Stimulated activated CD8-positive, alpha-beta memory T cell treated with anti-CD3 and anti-CD28 coated beads, Interleukin-7, amount 100 ng/mL, for 48 hours (primary cell): Measurements from ENCODE around the gene TCERG1L.
A peak's percentile ranks its signal among the peaks of the same experiment; 100 is the strongest.
"Not testable (repeated sequence)": the region's sequence is repeated elsewhere in the genome, so short reads cannot be mapped to it uniquely, and the experiment has no call there.

Source experiments
- DNase-seq, 2 donors: peaks; one replicate each; pipeline ENCODE4 v3.0.0-alpha.2; 2020; ENCODE audit warnings: low read depth in 1 of 2; ENCODE audit errors: extremely low read depth in 1 of 2

TCERG1L gene

DNA sequence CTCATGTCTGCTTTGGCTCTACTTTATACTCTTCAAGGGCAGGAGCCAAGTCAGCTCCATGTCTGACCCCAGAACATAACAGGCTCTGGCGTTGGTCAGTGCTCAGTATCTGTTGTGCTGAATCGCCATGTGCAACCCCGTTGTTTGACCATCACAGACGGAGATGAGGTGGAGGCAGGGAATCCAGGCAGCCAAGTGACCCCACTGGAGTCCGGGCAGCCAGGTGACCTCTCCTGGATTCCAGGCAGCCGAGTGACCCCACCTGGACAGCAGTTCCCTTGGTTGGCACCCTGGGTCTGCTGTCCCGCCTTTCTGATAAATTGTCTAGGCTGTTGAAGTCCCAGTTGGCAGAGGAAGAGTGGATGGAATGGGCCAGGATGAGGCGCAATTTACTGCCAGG, 232.2 kb downstream of the TCERG1L start:
- DNase-seq: no peak

GRCh38 chr10:131078882-131079280, 232.6 kb downstream of the TCERG1L start:
- not testable (repeated sequence) for DNase-seq

GRCh38 chr10:131078131-131078881, 233.2 kb downstream of the TCERG1L start:
- peak in 1 of 2 donors; percentile 7 for DNase-seq

GRCh38 chr10:131077724-131078123, 233.8 kb downstream of the TCERG1L start:
- no peak for DNase-seq

GRCh38 chr10:131077031-131077430, 234.5 kb downstream of the TCERG1L start:
- DNase-seq: no peak

- no peak for DNase-seq
Measured at GRCh38 chr10:131076356-131076755, 235.2 kb downstream of the TCERG1L start.

GRCh38 chr10:131075218-131075770, 236.2 kb downstream of the TCERG1L start:
- DNase-seq: no peak

GRCh38 chr10:131074682-131075081, 236.8 kb downstream of the TCERG1L start:
- DNase-seq: no peak

DNA sequence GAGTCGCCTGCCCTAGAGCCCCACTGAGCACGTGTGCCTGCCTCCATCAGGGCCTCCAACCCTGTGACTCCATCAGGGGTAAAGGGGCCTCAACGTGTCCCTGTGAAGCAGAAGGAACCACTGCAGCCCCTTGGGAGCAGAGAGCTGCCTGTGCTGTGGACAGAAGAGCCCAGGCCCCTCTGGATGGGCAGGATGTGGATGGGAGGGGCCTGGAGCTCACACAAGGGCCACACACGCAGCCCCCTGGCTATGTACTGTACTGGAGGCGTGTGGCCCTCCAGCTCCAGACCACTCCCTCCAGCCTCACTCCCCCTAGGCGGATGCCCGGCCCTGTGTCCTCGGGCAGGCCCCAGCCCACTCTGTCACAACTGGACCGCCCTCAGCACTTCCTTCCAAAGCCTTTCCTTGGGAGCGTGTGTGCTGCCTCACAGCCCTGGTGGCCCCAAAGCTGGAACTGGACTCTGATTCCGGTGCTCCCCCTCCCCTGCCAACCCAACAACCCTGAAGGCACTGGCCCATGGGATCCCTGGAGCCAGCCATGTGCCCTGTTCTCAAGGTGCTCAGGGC, 238.0 kb downstream of the TCERG1L start:
- no peak for DNase-seq

- no peak for DNase-seq
Measured at GRCh38 chr10:131072651-131073468, 238.7 kb downstream of the TCERG1L start.

DNA sequence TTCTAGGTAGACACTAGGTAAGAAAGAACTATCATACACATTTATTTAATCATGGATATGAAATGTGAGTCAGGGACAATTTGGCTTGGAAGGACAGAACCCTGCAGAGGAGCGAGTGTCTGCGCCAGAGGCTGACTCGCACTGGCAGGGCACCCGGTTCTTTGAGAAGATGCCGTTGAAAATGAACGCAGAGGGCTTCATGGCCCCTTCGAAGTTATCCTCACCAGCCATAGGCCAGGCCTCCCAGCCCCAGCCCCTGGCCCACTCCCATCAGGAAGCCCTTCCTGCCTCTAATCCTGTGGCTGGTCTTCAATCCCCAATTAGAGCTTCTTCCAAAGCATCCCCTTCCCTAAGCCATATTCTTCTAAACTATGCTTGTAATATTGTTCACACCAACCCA, 239.8 kb downstream of the TCERG1L start:
- no peak for DNase-seq

DNA sequence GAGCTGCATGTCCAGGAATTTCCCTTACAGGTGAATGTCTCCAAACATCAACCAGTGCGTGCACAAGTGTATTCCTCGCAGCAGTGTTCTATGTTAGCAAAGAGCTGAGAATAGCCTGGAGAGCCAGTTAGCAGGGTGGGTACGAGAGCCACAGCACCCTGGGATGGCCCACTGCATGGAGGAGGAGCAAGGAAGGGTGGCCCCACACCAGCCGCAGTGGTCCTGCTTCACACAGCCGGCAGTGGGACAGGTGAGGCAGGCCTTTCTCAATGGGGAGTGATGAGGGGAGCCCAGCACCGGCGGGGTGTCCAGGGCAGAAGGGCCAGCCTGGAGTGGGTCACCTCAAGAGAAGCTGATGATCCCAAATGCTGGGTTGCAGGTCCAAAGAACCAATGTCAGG, 240.7 kb downstream of the TCERG1L start:
- no peak for DNase-seq

DNA sequence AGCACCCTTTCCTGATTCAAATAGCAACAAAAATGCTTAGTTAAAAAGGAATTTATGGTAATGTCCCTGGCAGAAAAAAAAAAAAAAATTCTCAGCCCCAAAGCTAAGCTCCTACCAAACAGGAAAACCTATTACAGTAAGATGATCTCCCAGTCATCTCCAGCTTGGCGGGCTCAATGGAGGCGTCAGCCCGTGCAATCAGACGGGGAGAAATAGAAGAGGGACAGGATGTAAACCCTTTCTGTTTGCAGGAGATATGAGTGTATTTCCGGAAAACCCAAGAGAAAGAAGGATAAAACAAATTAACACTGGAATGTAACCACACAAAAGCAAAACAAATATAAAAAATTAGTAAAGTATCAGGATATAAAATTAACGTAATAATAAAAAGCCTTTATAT, 242.8 kb downstream of the TCERG1L start:
- no peak for DNase-seq

GRCh38 chr10:131068311-131068710, 243.2 kb downstream of the TCERG1L start:
- DNase-seq: no peak

DNA sequence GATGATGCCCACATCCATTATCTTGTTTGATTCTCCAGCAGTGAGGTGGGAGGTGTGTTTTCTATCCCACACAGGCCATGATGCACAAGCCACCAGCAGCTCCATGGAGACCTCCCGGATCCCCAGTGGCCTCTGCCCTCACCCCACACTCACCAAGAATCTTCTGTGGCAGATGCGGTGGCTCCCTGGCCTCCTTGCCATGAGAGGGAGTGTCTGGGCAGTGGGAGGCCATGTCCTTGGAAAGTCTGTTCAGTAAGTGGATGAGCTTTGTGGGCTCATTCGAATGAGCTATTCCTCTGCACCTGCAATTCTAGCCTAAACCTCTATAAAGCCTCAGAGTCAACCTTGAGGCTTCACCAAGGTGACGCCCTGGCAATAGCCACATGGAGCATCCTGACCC, 243.8 kb downstream of the TCERG1L start:
- no peak for DNase-seq

GRCh38 chr10:131065673-131066305, 245.7 kb downstream of the TCERG1L start:
- no peak for DNase-seq

GRCh38 chr10:131063311-131063710, 248.2 kb downstream of the TCERG1L start:
- DNase-seq: no peak

GRCh38 chr10:131062621-131063260, 248.8 kb downstream of the TCERG1L start:
- DNase-seq: no peak

GRCh38 chr10:131061216-131061615, 250.3 kb downstream of the TCERG1L start:
- DNase-seq: no peak

- no peak for DNase-seq
Measured at GRCh38 chr10:131059881-131060280, 251.6 kb downstream of the TCERG1L start.

GRCh38 chr10:131058799-131059198, 252.7 kb downstream of the TCERG1L start:
- no peak for DNase-seq
